GM21423 (cell line): ENCODE results near the gene EMX2.
"Not testable (repeated sequence)": the region's sequence is repeated elsewhere in the genome, so short reads cannot be mapped to it uniquely, and the experiment has no call there.

Experiments
- ATAC-seq: cut with Tn5 transposase; IDR thresholded peaks from one replicate; pipeline ENCODE4 v1.9.1; 2021; ENCODE audit warnings: mild to moderate bottlenecking, moderate library complexity; ENCODE audit not compliant: unreplicated experiment

The EMX2 gene

DNA sequence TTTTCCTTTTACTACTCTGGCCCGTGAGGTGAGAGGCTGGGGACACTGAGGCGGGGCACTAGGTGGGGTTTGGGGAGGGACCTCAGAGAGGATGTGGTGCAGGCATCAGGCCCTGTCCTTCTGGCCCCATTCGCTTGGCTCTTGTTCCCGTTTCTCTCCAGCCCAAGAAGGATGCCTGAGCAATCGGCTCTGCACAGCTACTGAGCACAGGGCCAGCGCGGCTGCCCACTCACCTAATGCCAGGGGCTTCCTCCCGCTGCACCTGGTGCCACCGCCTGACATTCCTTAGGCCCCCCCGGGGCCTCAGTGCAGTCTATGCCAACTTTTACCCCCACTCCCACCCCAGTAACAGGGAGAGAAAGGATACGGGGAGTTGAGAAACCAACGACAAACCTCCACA is 12.5 kb downstream of the EMX2 start:
- ATAC-seq = no peak

DNA sequence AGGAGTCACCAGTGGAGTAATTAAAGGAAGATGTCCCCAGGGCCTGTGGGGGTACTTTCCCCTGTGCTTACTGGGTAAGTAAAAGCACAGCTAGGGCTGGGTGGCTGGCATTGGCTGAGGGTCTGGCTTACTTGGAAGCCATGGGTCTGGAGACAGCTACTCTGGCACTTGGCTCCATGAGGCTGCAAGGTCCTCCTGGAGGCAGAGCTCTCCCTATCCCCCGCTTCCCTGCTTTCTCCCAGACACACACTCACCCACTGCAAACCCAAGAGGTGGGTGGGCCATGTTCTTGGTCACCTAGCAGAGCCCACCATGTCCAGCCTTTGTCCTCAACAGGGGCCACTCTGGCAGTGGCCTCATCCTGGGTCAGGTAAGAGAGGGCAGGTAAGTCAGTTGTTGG is 13.3 kb downstream of the EMX2 start:
- no peak for ATAC-seq

DNA sequence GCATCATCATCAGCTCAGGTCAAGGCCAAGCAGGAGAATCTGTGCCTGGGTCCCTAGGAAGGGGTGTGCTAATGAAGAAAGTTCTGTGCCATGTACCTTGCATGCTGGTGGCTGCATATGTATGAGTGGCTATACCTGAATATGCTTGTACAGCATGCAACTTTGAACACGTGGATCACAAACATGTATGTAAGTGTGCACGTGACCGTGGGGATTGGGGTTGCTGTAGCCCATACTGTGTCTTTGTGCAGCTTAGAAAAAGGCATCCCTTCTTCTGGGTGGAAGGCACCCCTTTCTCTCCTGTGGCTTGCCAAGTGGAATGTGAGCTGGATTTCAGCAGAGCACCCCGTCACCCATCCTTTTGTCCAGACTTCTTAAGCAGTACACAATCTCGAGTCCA is 13.8 kb downstream of the EMX2 start:
- ATAC-seq = no peak

DNA sequence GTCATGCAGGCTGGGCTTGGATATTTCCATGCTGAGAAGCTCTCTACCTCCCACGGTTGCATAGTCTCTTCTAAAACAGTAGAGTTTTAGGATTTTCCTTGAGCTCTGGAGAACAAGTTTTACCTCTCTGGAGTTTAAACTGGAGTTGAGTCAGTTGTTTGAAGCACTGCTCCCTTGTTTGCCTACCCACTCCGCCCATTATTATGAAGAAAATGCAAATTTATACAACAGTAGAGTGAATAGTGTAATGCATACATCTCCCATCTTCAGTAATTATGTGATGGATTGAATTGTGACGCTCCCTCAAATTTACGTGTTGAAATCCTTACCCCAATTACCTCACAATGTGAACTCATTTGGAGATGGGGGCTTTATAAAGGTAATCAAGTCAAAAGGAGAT is 17.2 kb downstream of the EMX2 start:
- no peak for ATAC-seq

DNA sequence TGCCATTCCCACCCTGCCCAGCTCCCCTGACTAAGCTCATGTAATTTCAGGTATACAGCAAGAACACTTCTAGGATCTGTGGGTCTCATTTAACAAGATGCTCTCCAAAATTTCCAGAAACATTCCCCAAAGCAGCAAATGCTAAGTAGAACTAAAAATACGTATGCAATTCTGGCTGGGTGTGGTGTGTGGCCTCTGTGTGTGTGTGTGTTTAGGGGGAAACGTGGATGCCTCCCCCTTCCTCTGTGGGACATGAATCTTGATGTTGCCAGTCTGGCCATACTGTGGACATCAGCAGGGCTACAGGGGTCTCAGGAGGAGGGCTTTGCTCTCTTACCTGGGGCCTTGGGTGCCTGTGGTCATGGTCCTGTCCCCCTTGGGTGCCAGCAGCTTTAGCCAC is 18.4 kb downstream of the EMX2 start:
- ATAC-seq = no peak

DNA sequence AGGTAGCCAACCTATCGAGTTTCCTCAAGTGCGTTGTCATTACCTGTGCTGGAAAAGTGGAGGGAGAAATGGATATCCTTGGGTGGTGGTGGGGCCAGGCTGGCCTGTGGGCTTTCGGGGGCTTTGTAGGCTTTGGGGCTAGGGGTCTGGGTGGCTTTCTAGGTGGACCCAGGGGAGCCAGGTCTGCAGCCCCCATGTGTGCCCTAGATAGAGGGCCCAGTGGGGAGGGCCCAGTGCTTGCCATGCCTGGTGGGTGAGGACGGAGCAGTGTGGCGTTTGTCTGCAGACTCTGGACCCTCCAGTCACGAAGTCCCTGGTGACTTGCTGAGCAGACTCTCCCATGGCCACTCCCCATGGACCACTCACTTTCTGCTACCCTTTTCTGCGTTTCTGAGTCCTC is 19.7 kb downstream of the EMX2 start:
- no peak for ATAC-seq

DNA sequence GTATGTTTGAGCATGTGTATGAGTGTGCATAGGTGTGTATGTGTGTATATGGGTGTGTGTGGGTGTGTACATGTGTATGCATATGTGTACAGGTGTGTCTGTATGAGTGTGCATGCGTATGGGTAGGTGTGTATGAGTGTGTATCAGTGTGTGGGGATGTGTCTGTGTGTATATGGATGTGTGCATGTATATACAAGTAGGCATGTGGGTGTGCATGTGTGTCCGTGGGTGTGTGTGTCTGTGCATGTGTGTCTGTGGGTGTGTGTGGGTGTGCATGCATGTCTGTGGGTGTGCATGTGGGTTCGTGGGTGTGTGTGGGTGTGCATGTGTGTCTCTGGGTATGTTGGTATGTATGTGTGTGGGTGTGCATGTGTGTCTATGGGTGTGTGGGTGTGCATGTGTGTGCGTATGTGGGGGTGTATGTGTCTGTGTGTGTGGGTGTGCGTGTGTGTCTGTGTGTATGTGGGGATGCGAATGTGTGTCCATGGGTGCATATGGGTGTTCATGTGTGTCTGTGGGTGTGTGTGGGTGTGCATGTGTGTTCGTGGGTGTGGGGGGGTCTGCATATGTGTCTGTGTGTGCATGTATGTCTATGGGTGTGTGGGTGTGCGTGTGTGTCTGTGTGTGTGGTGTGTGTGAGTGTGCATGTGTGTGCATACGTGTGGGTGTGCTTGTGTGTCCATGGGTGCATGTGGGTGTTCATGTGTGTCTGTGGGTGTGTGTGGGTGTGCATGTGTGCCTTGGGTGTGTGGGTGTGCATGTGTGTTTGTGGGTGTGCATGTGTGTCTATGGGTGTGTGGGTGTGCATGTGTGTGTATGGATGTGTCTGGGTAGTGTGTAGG is 20.6 kb downstream of the EMX2 start:
- no peak for ATAC-seq

DNA sequence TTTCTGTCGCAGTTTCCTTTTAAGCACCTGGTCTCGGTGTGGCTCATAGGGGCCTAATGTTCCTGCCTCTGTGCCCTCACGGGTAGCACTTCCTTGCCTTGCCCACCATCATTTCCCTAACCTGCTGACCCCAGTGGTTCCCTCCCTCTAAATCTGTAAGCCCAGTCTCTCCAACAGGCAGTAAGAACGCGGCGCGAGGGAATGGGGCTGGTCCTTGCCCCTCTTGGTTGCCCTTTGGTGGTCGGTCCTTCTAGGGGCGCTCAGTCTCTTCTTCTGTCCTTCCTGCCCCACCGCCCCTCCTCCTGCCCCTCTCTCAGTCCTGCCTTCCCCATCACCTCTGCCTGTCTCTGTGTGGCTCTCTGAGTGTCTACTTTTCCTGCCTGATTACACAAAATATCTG is 21.2 kb downstream of the EMX2 start:
- no peak for ATAC-seq

DNA sequence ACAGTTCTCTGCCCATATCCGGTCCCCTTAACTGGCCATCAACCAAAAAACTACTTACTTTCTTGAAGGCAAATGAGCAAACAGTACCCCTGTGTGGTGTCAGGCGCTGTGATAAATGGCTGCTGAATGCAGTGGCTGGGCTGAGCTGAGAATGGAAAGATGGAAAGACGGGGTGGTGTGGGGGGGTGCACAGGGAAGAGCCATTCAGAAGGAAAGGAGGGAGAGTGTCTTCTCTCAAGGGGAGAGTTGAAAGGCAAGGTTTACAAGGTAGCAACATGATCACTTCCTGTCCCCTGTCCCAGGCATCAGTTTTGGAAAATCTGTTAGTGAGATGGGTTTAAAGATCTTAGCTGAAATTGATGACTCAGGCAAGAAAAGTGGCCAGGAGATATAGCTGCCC is 22.5 kb downstream of the EMX2 start:
- ATAC-seq = no peak

DNA sequence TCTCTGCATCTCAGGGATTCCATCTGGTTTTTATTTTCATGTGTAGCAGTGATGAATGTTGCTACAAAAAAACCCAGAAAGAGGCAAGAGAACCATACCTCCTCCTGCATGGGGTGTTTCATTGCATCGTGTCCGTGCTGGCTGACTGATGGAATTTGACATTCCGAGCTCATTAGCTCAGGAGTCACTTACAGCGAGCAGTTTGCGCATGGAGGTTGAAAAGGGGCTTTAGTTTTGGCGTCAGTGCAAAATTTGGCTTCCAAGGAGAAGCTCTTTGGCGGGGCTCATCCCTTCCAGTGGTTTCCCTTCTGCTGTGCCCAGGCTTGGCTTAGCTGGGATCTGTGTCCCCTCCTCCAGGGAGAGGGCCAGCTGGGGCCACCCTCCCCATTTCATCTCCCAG is 25.8 kb downstream of the EMX2 start:
- ATAC-seq = no peak

DNA sequence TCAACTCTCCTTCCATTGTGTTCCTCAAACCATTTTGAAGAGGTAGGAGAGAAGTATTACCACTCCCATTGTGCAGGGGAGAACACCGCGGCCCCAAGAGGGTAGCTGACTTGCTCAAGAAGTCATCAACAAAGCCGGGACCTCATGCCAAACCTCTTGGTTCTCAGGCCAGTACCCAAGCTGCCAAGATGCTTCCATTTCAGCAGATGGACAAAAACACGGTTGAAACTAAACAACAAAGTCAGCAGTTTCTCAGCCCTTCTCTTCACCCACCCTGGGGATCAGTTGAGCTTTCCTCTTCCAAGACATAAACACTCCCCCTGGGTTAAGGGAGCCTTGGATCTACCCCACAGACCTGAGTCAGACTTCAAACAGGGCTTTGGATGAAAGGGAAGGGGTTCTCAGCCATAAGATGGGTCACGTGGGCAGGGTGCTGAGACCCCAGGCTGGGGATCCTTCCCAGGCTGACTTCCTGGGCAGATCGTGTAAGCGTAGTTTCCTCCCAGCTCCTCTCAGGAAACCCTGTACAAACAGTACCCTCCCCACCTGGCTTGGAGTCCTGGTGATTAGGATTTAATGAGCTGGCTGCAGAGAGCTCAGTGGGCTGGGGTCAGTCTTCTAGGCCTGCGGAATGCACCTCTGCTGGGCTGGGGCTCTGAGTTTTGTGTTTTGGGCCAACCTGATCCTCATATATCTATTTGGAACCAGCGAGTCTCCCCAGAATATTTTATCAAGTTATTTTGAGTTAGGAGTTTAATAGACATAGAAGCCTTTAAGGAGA is 27.3 kb downstream of the EMX2 start:
- ATAC-seq = no peak

DNA sequence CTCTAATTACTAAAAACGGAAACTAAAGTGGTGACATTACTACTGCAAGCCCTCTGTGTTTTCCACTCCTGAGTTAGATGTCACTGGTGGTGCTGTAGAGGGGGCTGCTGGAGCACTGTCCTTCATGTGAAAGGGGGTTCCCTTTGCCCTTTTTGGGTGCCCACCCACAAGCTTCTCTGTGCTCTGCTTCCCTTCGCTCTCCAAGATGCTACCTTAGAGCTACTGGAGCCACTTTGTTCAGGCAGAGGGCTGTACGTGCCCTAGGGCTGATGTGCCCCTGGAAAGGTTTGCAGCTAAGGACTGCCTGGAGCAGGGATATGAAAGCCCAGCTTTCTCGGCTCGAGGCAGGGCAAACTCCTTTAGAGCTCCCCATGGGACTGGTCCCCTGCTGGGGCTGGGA is 28.3 kb downstream of the EMX2 start:
- no peak for ATAC-seq

DNA sequence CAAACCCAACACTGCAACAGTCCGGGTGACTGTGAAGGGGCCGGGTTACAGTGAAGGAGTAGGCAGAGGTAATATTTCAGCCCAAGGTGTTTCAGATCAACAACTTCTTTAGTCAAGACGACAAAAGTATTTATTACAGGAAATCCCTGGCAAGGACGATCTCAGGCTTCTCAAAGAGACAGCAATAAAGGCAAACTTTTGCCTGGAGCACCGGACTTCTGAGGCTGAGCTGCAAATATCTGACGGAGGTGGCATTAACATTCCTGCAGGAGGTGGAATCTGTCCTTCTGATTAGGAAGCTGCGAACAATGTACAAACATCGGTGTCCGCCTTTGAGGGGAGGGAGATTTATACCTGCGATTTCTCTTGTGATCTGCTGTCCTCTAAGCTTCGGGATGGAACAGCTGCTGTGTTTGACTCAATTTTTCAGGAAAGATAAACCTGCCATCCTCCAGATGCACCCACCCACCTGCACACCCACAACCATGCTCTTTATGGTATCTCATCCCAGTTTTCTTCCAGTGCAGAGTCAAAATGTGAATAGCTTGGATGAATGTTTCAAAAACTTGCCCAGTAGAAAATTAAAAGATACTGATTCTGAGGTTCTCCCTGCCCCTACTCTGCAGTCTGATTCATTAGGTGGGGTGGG is 32.1 kb downstream of the EMX2 start:
- no peak for ATAC-seq

DNA sequence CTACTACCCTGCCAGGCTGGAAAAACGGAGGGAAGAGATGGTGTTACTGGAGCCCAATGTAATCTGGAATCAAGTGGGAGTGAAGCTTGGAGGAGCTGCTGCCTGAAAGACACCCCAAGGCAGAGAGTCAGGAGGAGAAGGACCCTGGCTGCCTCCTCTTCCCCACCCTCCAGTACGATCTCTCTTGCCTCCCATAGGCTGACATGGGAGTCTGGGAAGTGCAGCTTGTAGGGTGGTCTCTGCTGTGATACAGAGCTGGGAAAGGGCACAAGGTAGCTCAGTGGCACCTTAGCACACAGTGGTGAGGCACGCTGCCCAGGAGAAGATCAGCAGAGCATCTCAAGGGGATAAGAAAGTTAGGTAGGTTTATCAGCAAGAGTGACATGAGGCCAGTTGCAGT is 35.9 kb downstream of the EMX2 start:
- no peak for ATAC-seq

DNA sequence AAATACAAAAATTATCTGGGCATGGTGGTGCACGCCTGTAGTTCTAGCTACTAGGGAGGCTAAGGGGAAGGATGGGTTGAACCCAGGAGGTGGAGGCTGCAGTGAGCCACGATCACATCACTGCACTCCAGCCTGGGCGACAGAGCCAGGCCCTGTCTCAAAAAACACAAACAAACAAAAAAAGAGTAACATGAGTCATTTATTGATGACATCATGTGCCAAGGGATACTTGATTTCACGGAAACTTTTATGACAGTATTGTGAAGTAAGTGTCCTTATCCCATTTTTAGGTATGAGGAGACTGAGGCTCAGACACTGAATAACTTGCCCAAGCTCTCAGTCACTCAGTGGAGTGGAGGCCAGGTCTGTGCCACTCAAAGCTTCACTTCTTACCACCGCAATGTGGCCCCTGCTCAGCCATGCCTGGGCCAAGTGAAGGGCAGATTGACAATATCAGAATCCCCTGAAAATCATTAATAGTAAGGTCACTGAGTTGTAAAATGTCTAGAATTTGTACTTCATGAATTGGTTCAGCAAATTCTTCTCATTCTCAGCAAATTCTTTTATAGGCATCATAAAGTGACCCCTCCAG is 36.5 kb downstream of the EMX2 start:
- no peak for ATAC-seq

DNA sequence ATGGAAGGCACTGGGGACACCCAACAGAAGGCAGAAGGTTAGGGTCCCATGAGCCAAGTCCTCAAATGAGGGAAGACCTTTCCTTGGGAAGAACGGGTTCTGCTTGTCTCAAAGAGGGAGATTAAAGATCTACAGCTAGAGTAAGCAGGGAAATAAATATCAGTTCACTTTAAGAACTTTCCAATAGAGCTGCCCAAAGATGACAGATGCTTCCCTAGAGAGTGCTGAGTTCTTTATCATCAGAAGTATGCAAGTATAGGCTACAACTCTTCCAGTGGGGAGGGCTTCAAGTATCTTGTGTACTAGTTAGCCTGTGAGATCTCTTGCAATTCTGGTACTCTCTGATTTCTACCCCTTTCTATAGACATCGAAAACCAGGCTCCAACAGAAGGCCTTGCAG is 39.4 kb downstream of the EMX2 start:
- ATAC-seq = no peak

DNA sequence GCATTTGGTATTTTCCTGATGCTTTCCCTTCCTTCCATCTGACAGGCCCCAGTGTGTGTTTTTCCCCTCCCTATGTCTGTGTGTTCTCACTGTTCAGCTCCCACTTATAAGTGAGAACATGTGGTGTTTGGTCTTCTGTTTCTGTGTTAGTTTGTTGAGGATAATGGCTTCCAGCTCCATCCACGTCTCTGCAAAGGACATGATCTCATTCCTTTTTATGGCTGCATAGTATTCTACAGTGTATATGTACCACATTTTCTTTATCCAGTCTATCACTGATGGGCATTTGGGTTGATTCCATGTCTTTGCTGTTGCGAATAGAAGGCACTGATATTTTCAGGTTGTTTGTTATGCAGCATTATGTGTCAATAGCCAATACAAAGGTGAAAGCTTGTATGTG is 42.3 kb downstream of the EMX2 start:
- ATAC-seq = not testable (repeated sequence)

DNA sequence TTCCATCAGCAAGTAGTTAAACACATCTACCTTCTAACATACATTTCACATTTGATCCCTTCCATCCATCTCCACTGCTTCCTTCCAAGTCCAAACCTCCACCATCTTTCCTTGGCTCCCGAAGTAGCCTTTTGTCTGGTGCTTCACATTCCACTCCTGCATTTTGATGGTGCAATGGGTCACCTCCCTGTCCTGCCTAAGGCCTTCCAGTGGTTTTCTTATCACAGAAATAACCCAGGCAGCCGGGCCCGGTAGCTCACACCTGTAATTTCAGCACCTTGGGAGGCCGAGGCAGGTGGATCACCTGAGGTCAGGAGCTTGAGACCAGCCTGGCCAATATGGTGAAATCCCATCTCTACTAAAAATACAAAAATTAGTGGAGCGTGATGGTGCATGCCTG is 44.5 kb downstream of the EMX2 start:
- no peak for ATAC-seq

DNA sequence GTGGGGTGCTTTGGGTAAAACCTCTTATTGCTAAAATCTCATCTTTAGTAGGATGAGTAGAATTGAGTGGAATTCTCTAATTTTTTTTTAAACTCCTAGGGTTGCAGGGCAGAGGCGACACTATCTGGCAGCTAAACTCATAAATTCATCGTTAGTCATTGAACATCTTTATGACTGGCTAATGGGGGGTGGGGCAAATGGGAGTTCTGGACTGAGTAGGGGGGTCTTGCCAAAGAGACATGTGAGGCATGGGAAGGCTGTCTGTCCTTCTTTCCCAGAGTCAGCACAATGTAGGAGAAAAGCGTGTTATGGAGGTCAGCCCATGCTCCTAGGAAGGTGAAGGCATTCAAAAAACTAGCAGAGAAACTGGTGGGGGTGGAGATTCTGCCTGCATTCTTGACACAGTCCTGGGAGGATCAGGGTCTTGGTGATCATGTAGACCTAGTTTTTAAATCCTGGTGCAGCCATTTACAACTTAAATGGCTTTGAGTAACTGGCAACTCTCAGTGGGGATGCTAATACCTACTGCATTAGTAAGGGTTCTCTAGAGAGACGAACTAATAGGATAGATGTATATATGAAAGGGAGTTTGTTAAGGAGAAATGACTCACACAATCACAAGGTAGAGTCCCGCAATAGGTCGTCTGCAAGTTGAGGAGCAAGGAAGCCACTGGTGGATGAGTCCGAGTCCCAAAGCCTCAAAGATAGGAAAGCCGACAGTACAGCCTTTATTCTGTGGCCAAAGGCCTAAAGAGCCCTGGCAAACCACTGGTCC is 47.7 kb downstream of the EMX2 start:
- no peak for ATAC-seq

DNA sequence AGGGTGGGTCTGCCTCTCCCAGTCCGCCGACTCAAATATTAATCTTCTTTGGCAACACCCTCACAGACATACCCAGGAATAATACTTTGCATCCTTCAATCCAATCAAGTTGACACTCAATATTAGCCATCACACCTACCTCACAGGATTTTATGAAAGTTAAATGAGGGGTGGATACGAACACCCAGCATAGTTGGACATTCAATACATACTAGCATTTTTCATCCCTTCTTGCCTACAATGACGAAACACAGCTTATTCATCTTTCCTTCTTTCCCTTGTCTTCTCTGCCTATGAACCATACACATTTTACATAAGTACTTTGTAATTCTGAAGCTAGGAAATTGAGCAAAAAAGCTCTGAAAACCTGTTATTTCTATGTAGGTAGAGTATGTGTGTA is 48.5 kb downstream of the EMX2 start:
- no peak for ATAC-seq

DNA sequence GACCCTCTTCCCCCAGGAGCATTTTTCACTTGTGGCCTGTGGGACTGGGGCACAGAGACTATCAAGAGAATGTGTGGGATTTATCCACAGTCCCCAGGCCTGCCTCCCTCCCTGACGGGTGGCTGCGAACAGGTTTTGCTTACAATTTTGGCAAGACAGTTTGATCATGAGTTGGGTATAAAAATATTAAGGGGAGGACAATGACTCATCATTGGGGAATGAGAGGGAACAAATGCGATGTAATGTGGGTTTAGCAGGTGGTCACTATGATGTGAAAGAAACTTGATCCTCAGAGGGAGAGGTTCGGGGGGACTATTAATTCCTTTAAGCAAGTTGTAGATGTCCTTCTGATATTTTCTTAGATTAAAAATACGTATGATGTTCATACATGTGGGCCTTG is 52.2 kb downstream of the EMX2 start:
- no peak for ATAC-seq
